VCaP (cell line): ENCODE results near the gene CEP41.

Source experiments
- H3K27ac ChIP-seq: fragments of 450-650 bp; 2 replicates; pipeline ENCODE4 v1.5.1; 2017
- CTCF ChIP-seq: fragments of 450-650 bp; conservative IDR thresholded peaks from 2 replicates; pipeline ENCODE4 v1.5.1; 2017; ENCODE audit warnings: mild to moderate bottlenecking, moderate library complexity

CEP41 gene

DNA sequence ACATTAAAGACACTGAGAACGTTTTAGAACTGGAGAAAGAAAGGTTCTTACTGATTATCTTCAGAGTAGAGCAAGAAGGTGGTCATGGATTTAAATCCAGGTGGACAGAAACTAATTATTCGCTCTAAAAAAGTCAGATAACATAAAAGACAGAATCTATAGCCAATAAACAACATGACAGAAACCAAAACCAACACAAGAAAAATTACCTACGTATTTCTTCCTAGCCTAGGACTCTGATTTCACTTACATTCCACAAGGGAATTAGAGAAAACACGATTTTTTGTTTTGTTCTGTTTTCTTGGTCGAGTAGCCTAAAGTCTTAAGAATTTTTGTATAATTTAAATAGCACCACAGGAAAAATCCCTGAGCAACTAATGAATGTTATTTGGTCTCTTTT, 45.4 kb downstream of the CEP41 start:
- no peak overlapping the region for H3K27ac ChIP-seq
- no peak for TF ChIP-seq CTCF

DNA sequence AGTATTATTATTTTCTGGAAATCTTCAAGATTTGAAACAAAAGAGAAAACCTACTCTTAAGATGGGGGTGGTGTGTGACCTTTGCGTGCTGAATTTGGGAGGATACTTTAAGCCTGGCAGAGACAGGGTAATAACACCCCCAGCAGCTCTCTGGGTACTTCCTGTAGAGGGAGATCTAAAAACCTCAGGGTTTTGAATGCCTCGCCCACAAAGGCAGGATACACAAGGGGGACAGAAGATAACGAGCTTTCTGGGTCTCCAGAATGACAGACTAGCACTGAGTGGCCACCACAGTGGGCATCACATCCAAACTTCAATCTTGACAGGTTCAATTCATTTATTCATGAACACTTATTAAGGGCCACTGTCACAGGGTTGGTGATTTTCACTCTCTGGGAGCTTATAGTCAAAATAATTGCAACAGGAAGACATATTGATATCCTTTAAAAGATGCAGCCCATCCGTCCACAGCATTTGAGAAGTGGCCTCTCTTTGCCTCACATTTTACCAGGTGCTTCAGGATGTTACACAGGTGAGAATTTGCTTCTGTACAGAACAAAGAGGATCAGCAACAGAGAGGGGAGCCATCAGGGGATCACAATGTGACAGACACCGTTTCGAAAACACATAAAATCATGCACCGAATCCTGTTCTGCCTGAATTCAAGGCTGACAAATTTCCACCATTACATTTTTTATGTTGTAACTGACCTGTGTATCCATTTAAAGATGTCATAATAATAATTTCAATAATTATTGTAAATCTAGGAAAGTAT, 46.2 kb downstream of the CEP41 start:
- no peak overlapping the region for H3K27ac ChIP-seq
- TF ChIP-seq CTCF = no peak

DNA sequence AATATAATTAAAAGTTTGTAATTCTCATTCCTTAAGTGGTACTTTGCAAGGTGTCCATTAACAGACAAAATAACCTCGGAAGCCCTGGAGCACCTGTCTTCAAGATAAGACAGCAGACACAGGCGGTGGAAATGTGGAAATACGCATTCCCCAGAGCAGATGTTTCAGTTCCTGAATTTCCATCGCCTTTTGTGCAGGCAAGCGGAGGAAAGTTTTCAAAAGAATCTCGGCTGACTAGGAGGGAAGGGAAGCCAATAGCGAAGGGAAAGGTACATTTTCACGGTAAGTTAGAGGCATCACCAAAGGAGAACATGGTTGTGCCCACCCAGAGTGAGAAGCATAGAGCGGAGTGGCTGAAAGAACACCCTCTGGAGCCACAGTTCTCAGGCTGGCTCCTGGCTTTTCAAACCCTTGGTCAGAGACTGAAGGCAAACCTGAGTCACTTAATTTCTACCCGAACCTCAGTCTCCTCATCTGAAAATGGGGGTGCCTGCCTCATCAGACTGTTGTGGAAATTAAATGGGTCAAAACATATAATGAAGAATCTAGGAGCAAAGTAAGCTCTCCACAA, 46.9 kb downstream of the CEP41 start:
- no peak overlapping the region for H3K27ac ChIP-seq
- TF ChIP-seq CTCF = no peak

DNA sequence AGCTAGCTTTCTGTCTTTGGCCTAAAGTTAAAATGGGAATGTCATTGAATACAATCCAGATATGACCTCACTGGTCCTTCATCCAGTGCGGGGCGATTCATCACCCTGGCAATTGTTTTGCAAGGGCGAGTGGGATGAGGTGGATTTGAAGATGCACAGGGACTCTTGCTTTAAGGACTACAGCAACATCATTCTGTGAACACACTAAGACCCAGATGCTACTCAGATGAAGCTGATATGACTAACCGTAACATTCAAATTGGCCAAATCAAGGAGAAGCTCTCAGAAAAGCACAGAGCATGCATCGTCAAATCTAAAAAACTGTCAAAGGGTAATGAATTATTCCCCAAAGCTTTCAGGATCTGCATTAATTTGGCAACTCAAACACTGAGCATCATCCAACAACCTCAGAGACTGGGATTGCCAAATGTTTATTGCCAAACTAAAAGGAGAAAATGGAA, 47.7 kb downstream of the CEP41 start:
- no peak for TF ChIP-seq CTCF
- no peak overlapping the region for H3K27ac ChIP-seq

GRCh38 chr7:130390486-130390885, 50.3 kb downstream of the CEP41 start:
- no peak for TF ChIP-seq CTCF
- H3K27ac ChIP-seq = no peak overlapping the region

DNA sequence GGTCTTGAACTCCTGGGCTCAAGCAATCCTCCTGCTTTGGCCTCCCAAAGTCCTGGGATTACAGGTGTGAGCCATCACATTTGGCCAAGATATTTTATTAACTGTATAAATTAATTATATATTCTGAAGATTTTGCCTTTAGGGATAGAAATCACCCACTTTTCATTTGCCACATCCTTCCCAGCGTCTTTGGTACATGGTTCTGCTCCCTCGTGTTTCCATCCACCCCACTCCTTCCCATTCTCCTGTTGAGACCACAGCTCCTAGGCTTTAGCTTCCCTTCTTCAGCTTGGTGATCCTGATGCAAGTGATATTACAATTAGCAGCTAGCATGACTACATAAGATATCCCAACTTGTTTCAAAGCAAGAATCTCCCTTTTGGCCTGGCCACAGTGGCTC, 52.1 kb downstream of the CEP41 start:
- H3K27ac ChIP-seq = no peak overlapping the region
- TF ChIP-seq CTCF = no peak

DNA sequence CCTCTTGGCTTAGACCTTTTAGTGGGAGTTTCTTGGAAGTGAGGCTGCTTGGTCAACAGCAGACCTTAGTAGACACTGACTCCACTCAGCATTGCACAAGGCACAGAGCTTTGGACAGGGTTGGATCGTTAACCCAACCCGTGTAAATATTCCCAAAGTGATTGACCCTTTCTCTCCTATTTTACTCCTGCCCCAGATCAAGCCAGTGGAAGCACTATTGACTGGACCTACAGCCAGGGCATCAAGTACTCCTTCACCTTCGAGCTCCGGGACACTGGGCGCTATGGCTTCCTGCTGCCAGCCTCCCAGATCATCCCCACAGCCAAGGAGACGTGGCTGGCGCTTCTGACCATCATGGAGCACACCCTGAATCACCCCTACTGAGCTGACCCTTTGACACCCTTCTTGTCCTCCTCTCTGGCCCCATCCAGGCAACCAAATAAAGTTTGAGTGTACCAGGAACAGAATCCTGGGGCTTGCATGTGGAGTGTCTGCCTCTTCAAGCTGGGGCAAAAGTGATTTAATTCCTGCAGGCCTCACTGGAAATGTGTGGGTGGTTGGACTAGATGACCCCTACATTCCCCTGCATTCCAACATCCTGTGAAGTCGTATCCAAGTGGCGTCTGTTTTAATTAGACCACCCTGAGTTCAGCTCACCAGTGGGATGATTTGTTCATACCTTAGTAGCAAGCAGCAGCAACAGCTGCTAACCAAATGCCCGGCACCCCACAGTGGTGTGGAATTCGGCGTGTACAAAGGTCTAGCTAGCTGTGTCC, 53.0 kb downstream of the CEP41 start:
- H3K27ac ChIP-seq = no peak overlapping the region
- no peak for TF ChIP-seq CTCF
